ENCODE measurements around the gene ARHGEF1.
"Not testable (repeated sequence)": the region's sequence is repeated elsewhere in the genome, so short reads cannot be mapped to it uniquely, and the experiment has no call there.

The ARHGEF1 gene

DNA sequence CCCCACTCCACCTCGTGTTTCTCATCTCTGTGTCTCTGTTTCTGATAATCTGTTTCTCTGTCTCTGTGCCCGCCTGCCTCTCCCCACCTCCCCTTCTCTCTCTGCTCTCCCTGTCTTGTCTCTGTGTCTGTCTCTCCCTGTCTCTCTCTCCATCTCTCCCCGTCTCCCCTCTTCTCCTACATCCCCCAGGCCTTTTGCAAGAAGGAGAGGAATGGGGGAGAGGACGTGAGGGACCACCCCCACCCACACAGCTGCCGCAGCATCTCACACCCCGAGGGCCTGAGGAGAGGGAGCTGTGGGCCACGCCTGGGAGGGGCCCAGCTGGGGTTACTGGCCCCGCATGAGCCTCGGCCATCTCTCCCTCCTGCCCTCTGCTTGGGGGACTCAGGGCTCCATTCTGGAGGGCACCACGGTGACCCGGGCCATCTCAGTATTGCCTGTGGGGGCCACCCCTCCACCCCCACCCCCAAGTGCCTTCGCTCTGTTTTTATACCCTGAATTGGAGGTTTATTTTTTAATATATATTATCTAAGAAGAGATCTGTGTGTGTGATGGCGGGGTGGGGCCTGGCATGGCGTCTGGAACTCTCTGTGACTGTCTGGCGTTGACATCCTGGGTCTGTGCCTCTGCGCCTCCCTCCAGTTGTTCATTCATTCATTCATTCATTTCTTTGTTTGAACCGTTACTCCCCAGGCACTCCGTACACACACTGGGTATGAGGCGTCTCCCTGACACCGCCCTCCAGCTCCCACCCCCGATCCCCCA lies 24.1 kb downstream of the ARHGEF1 start:
- no peak for DNase-seq

GRCh38 chr19:41907994-41908615 lies 25.1 kb downstream of the ARHGEF1 start:
- no peak for DNase-seq

DNA sequence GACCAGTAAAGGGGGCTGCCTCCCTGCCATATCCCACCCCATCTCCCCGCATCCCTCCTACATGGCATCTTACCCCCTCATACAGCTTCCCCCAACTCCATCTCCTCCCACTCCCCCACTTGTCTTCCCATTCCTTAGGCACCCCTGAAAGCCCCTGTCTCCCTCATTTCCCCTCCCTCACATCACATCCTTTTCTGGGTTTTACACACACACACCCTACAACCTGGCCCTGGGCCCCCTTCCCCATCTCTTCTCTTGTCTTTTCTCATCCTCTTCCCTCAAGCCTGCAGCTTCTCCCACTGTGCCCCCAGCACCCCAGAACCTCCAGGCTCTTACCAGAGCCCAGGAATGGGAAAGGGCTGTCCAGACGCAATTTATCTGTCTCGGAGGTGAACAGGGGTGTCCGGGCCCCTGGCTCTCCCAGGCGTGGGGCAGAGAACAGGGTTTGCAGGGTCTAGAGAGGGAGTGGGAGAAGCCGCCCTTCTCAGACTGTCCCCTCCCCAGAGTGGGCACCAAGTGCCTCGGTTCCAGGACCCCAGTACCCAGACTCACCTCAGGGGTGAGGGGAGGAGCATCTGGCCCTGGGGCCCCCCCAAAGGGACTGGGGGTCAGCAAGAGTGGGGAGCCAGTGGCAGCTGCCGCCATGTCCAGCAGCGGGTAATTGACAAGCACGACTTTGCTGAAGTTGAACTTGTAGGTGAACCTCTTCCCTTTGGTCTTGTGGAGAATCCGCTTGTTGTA lies 25.9 kb downstream of the ARHGEF1 start:
- no peak for DNase-seq

DNA sequence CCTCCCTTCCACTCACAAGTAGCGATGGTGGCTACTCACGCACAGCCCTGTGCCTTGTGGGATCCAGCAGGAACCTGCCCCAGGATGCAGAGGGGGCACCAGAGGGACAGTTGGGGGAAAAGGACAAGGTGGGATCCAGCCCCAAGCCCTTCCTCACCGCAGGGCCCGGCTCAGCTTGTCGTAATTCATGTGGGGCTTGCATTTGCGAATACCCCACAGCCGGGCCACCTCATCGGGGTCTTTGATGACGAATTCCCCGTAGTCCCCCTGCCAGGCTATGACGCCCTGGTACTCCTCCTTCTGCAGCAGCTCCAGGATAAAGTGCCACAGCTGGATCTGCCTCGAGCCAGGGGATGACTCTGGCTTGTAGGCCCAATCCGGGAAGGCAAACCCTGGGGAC lies 26.7 kb downstream of the ARHGEF1 start:
- no peak for DNase-seq

DNA sequence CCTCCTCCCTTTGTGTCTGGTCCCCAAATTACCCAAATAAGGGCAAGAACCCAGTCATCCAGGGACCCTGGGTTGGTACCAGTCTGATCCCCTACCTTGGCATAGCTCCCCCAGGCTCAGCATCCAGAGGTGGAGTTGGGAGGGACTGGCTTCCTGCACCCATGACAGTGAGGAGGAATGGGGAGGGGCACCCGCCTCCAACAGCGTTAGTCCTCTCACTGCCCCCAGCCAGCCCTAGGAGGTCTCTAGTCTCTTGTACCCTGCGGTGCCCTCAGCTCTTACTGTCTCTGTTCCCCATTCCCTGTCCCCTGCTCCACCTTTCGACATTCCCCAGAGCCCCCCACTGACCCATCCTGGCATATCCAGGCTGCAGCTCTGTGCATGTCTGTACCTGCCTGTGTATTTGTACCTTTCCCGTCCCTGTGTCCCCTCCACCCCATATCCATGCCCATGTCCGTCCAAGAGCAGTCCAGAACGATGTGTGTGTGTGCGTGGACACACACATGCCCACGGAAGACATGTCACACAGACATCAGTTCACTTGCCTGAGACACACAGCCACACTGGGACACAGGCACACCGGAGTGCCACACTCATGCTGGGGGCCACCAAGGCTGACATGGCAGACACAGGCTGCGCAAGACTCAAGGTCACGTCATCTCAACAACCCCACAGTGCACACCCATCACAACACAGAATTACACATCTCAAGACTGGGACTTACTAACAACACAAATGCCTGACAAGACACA lies 27.4 kb downstream of the ARHGEF1 start:
- DNase-seq = no peak

DNA sequence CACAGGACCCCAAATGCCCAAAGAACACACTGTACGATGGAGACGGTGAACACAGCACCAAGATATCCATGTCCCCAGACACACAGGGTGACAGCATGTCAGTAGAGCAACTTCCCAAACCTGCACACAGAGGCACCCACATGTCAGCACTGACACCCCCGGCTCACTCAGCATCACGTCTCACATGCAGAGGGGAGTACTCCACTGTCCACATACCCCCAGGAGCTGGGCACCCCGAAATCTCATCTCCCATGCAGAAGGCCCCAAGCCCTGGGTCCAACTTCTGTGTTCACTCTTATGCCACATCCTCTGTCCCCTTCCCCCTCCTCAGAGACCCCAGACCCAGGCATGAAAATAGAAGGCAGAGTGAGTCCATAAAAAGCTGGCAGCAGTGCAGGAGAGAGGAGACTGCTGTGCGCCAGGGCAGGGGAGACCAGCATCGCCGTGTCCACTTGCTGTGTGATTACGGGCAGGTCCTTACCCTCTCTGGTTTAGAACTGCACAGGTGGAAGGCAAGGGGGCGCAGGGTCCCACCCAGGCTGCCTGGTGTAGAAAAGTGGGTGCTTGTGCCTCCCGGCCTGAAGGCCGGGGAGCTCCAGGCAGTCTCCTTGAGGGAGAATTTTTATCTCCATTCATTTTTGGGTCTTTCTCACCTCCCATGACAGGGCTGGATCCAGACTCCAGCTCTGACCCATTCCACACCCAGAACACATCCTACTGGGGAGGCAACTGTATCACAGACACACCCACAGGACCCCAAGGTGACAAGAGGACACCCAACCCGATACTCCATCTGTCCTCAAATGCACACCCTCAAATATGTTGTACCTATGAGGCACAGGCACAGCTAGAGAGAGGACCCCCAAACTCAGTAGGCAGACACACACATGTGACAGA lies 28.3 kb downstream of the ARHGEF1 start:
- no peak for DNase-seq

- no peak for DNase-seq
These were observed 29.1 kb downstream of the ARHGEF1 start for GRCh38 chr19:41911889-41912731.

DNA sequence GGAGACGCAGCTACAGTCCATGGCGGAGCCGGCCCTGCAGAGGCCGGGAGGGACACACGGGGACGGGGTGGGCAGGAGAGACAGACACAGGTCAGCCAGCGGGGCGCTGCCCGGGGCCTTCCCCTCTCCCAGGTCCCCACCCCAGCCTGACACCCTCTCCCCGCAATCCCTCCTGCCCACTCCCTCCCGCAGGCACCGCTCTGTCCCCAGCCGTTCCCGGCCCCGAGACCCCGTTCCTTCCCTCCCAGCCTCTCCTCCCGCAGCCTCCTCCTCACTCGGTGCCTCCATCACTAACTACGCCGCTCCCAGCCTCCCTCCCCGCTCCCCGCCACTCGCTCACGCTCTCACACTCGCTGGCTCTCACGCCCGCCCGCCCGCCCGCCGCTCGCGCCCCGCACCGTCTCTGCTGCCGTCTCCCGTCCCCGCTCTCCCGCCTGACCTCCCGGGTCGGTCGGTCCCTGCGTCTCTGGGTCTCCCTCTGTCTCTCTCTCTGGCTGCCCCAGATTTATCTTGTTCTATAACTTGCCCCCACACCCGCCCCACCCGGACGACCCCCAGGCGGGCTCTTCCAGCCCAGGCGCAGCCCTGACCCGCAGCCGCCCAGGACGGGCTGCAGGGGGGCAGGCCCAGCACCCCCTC lies 30.0 kb downstream of the ARHGEF1 start:
- DNase-seq = no peak

- no peak for DNase-seq
These were observed 30.8 kb downstream of the ARHGEF1 start for GRCh38 chr19:41913538-41914423.

DNA sequence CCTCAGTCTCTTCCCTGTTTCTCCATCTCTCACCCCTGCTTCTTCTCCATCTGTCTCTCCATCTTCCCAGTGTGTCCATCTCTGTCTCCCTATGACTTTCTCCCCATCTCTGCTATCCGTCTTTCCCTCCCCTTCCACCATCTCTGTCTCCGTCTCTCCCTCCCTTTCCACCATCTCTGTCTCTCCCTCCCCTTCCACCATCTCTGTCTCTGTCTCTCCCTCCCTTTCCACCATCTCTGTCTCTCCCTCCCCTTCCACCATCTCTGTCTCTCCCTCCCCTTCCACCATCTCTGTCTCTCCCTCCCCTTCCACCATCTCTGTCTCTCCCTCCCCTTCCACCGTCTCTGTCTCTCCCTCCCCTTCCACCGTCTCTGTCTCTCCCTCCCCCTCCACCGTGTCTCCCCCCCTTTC lies 31.4 kb downstream of the ARHGEF1 start:
- not testable (repeated sequence) for DNase-seq

GRCh38 chr19:41915021-41915775 lies 32.2 kb downstream of the ARHGEF1 start:
- no peak for DNase-seq

DNA sequence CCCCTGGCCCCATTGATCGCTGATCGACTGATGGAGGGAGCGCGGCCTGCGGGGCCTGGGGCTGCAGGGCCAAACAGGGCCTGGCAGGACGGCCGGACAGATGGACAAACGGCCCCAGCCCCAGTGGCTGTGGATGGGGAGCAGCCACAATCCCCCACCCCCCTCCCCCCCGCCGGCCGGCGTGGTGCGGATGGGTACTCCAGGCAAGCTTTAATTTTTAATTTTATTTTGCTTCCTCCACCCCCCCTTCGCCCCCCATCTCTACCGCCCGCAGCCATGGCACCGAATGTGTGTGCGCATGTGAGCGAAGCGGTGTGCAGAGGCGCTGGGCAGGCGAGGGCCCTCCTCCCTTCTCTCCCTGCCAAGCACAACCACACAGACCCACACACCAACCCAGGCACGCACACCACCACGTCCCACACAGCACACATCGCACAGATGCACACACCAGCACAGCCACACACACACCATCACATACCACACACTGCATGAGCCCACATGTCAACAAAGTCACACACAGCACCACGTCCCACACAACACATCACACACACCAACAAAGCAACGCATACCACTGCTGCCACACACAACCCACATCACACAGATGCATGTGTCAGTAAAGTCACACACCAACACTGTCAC lies 32.9 kb downstream of the ARHGEF1 start:
- no peak for DNase-seq

DNA sequence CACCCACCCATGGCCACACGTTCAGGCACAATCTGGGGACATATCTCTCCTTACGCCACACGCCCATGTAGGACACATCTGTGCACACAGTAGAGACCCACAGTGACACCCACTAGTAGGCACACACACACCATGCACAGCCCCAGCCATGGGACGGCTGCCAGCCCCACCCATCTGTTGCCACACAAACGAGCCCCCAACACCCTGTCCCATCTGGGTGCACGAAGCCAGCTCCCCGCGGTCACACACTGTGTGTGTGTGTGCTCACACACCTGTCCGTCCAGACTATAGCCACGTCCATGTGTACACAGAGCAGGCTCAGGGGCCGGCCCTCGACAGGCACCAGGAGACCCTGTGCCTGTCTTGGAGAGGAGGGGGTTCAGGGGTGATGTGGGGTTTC lies 34.7 kb downstream of the ARHGEF1 start:
- no peak for DNase-seq

GRCh38 chr19:41918095-41918494 lies 35.1 kb downstream of the ARHGEF1 start:
- DNase-seq = no peak

GRCh38 chr19:41918653-41919244 lies 35.8 kb downstream of the ARHGEF1 start:
- DNase-seq = no peak

- DNase-seq = no peak
These were observed 37.1 kb downstream of the ARHGEF1 start for GRCh38 chr19:41919948-41920712.

All from activated gamma-delta T cell treated with Interleukin-2 at 50 U/mL for 16 hours (primary cell).